ENCODE data around the gene ACSF3. TPM values are rescaled to one million over a fixed set of nuclear protein-coding genes. Genes with fewer than 3 reads are reported as not detected.
"Not testable (repeated sequence)": the region's sequence is repeated elsewhere in the genome, so short reads cannot be mapped to it uniquely, and the experiment has no call there.

The ACSF3 gene
- total RNA-seq, 1 donor from 2014 or later: 25.8 TPM

DNA sequence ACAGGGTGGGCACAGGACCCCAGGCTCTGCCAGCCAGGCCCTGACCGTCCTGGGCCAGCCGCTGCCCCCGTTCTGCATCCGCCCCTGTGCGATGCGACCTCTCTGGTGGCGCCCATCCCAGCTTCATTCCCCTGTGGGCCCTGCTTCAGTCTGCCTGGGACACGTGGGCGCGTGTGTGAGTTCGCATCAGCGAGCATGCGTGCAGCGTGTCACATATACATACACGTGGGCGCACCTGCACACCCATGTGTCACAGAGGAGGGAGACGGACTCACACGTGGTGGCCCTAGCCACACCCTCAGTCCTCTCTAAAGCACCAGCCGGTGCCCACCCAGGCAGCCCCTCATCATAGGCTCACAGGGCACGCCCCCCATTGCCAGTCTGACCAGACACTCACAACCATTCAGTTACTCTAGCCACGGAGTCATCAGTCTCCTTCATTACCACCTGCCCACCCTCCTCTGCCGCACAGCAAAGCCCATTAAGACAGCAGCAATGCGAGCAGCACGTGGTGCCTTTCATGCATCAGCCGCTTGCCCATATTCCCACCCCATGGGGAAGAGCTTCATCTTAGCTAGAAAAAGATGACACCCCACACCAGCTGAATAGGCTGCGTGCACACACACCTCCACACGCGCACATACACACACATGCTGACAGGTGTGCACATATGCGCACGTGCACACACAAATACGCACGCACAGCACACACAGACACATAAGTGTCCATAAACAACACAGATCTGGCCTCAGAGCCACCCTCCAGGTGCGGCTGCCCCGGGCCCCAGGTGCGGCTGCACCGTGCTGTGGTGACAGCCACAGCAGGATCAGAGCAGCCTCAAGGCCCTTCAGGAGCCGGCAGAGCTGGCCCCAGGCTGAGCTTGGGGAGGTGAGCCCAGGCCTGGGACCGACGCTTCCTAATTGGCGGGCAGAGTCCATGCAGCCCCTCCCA lies 68.4 kb downstream of the ACSF3 start:
- H3K36me3 ChIP-seq (ENCODE audit: control insufficient read depth, insufficient read depth, low read length): no peaks in the 10 kb centered on the region
- FAIRE-seq: no peak

DNA sequence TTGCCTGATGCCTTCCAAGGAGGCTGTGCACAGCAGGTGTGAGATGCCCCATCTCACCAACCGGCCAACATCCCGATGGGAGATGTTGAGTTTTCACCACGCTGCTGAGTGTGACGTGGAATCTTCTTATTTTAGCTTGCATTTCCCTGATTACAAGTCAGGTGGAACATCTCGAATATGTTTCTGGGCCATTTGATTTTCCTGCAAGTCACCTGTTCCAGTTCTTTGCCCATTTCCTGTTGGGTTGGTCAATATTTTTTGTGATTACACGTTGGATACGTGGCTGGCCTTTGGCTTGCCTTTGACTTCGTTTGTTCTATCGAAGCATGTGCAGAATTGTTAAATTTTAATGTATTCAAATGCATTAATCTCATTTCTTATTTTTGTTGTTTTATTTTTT lies 69.6 kb downstream of the ACSF3 start:
- Histone ChIP-seq H3K36me3 (ENCODE audit: control insufficient read depth, insufficient read depth, low read length) (no peaks in the 10 kb centered on the region), H3K4me3 (ENCODE audit: low read depth, low read length) (no peak overlapping the region), H3K27me3 (ENCODE audit: control insufficient read depth, insufficient read depth, low read length) (no peaks in the 10 kb centered on the region)
- FAIRE-seq: no peak
- TF ChIP-seq, protein P1, sequence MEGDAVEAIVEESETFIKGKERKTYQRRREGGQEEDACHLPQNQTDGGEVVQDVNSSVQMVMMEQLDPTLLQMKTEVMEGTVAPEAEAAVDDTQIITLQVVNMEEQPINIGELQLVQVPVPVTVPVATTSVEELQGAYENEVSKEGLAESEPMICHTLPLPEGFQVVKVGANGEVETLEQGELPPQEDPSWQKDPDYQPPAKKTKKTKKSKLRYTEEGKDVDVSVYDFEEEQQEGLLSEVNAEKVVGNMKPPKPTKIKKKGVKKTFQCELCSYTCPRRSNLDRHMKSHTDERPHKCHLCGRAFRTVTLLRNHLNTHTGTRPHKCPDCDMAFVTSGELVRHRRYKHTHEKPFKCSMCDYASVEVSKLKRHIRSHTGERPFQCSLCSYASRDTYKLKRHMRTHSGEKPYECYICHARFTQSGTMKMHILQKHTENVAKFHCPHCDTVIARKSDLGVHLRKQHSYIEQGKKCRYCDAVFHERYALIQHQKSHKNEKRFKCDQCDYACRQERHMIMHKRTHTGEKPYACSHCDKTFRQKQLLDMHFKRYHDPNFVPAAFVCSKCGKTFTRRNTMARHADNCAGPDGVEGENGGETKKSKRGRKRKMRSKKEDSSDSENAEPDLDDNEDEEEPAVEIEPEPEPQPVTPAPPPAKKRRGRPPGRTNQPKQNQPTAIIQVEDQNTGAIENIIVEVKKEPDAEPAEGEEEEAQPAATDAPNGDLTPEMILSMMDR (IDR thresholded peaks at IDR 0.05; ENCODE audit: insufficient read depth, low read length, severe bottlenecking): no peak
- no peak for DNase-seq (ENCODE audit: low read depth)

More for the DNA sequence above, 68.4 kb downstream of the ACSF3 start:
- Histone ChIP-seq H3K27me3 (ENCODE audit: control insufficient read depth, insufficient read depth, low read length) (no peaks in the 10 kb centered on the region), H3K4me3 (ENCODE audit: low read depth, low read length) (no peak overlapping the region)
- TF ChIP-seq, protein P1 (IDR thresholded peaks at IDR 0.05; ENCODE audit: insufficient read depth, low read length, severe bottlenecking): no peak
- DNase-seq (ENCODE audit: low read depth): no peak

DNA sequence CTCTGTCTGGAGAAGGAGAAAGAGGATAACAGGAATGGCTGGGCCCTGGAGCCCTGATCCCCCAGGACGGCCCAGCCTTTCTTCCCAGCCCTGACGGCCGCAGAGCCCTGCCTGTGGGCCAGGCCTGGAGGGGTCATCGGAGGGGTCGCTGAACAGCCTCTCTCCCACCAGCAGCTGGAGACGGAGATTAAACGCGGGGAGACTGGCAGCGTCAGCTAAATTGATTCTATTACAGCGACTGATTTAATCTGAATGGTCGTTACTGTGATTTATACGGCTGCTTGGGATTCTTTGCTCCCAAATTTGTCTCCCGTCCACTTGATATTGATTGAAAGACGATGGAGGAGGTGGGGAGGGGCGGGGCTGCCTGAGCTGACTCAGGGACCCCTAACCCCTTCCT lies 70.8 kb downstream of the ACSF3 start:
- FAIRE-seq (no peak), DNase-seq (ENCODE audit: low read depth) (no peak)
- Histone ChIP-seq H3K27me3 (ENCODE audit: control insufficient read depth, insufficient read depth, low read length) (no peaks in the 10 kb centered on the region), H3K36me3 (ENCODE audit: control insufficient read depth, insufficient read depth, low read length) (no peaks in the 10 kb centered on the region), H3K4me3 (ENCODE audit: low read depth, low read length) (no peak overlapping the region)
- TF ChIP-seq, protein P1 (IDR thresholded peaks at IDR 0.05; ENCODE audit: insufficient read depth, low read length, severe bottlenecking): no peak

DNA sequence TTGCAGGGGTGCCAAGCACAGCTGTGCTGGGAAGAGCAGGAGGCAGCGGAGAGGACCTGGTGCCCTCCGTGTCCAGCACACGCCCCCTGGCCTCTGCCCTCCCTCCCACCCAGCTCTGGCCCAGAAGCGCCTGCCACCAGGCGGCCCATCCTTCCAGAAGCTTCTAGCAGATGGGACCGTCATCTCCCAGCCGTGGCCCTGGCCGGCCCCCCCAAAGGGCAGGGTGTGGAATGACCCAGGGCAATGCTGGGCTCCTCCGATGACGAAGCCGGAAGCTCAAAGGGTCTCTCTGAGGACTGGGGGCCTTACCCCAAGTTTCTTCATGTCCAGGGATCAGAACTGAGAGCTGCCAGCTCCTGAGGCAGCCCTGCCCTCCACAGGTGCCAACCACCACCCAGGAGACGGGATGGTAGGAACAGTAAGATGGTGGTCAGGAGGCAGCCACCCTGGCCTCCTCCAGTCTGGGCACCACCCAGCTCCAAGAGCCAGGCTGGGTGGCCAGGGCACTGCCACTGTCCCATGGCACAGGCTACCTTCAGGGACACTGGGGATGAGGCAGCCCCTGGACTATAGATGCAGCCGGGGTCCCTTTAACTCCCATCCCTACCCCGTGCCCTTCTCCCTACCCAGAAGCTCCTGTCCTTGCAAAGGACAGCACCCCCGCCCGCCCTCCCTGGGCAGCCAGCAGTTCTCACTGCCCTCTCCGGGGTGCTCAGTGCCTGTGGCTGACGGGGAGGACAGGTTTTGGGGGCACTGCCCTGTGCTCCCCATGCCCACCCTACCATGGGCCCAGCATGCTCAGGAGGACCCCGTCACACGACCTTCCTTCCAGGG lies 71.4 kb downstream of the ACSF3 start:
- no peaks in the 10 kb centered on the region for H3K36me3 ChIP-seq (ENCODE audit: control insufficient read depth, insufficient read depth, low read length)
- no peaks in the 10 kb centered on the region for H3K27me3 ChIP-seq (ENCODE audit: control insufficient read depth, insufficient read depth, low read length)
- FAIRE-seq: no peak
- DNase-seq (ENCODE audit: low read depth): no peak
- no peak overlapping the region for H3K4me3 ChIP-seq (ENCODE audit: low read depth, low read length)
- TF ChIP-seq, protein P1 (IDR thresholded peaks at IDR 0.05; ENCODE audit: insufficient read depth, low read length, severe bottlenecking): no peak

DNA sequence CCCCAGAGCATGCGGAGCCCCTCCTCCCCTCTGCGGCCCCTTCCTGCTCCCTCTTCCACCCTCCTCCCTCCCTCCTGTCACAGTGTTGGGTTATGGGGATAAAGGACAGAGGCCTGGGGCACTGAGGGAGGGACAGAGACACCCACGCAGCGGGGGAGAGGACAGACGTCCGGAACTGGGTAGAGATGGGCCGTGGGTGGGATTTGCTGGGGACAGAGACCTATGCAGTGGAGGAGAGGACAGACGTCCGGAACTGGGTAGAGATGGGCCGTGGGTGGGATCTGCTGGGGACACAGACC lies 72.0 kb downstream of the ACSF3 start:
- not testable (repeated sequence) for DNase-seq (ENCODE audit: low read depth); FAIRE-seq; H3K36me3 ChIP-seq (ENCODE audit: control insufficient read depth, insufficient read depth, low read length); H3K4me3 ChIP-seq (ENCODE audit: low read depth, low read length); H3K27me3 ChIP-seq (ENCODE audit: control insufficient read depth, insufficient read depth, low read length)

DNA sequence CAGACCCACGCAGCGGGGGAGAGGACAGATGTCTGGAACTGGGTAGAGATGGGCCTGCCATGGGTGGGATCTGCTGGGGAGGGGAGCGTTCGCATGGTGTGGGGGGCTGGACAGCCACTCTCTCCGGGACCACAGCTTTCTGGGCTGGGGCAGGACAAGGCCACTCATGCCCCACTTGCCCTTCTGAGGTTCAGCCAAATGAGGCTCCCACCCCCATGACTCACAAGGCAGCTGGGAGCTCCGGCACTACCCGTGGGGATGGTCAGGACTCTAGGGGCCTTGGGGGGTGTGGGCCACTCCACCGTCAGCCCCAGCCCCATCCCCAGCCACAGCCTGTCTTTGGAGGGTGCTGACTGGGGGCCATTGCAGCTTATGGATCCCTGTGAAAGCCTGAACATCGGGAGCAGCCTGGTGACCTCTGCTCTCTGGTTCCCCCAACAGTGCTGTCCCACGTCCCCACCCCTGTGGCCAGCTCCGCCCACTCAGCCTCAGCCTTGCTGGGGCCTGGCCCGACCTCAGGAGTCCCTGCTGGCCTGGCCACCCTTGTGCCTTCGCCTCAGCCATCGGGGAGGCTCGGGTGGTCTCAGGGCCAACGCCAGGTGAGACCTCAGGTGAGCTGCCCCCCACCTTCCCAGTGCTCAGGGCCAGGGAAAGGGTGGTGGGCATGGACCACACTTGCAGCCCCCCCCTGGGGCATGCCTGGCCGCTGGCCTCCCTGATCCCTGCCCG lies 73.2 kb downstream of the ACSF3 start:
- no peak overlapping the region for H3K4me3 ChIP-seq (ENCODE audit: low read depth, low read length)
- TF ChIP-seq, protein P1 (IDR thresholded peaks at IDR 0.05; ENCODE audit: insufficient read depth, low read length, severe bottlenecking): no peak
- FAIRE-seq: no peak
- H3K27me3 ChIP-seq (ENCODE audit: control insufficient read depth, insufficient read depth, low read length): no peaks in the 10 kb centered on the region
- H3K36me3 ChIP-seq (ENCODE audit: control insufficient read depth, insufficient read depth, low read length): no peaks in the 10 kb centered on the region
- no peak for DNase-seq (ENCODE audit: low read depth)
